ENCODE data around the gene CSNK2A3. TPM values are rescaled to one million over a fixed set of nuclear protein-coding genes. Genes with fewer than 3 reads are reported as not detected.

Gene CSNK2A3
- total RNA-seq, 4 donors from 2014 or later: 0.64 to 1.5 (median 0.68) TPM; not detected in 1

- Histone ChIP-seq H3K4me1 (peaks cover 0 to 6% (median 3%) of the 10 kb centered on the region in 4 donors), H3K4me3 (no peak overlapping the region), H3K36me3 (no peaks in the 10 kb centered on the region), H3K27ac (no peak overlapping the region), H3K9me3 (no peaks in the 10 kb centered on the region), H3K27me3 (no peaks in the 10 kb centered on the region)
- WGBS, 2 donors (ENCODE audit: low coverage in 1 of 2): 51 to 71% methylated on average over 4 of the region's 4 CpGs
- in situ Hi-C loops (cut with MboI; ENCODE audit: low pct_ligation_motif_present in 1 of 4, low pct_unique_long_range_greater_than_20kb in 1 of 4, low sequenced_read_pairs in 3 of 4) (no loop called here), intact Hi-C loops (cut with DNase I; ENCODE audit: low total_unique reads) (no loop called here)
- DNase-seq: no peak
- TF ChIP-seq POLR2A (IDR thresholded peaks at IDR 0.05) (no peak), CTCF (IDR thresholded peaks at IDR 0.05) (no peak), POLR2AphosphoS5 (IDR thresholded peaks at IDR 0.05) (no peak), EP300 (IDR thresholded peaks at IDR 0.05; ENCODE audit: low read depth) (no peak)
Measured at GRCh38 chr11:11318961-11319360, 34.1 kb downstream of the CSNK2A3 start.

- TF ChIP-seq EP300 (IDR thresholded peaks at IDR 0.05; ENCODE audit: low read depth): no peak
- TF ChIP-seq POLR2AphosphoS5 (IDR thresholded peaks at IDR 0.05): no peak
- no peak for TF ChIP-seq POLR2A (IDR thresholded peaks at IDR 0.05)
- no peak for TF ChIP-seq CTCF (IDR thresholded peaks at IDR 0.05)
- WGBS, 2 donors (ENCODE audit: low coverage in 1 of 2): 88 to 90% methylated on average over 4 to 7 of the region's 7 CpGs
- Histone ChIP-seq H3K27me3 (no peaks in the 10 kb centered on the region), H3K36me3 (no peaks in the 10 kb centered on the region), H3K27ac (no peak overlapping the region), H3K4me1 (peaks cover 0 to 11% (median 5%) of the 10 kb centered on the region in 4 donors), H3K4me3 (no peak overlapping the region), H3K9me3 (no peaks in the 10 kb centered on the region)
- in situ Hi-C loops (cut with MboI; ENCODE audit: low pct_ligation_motif_present in 1 of 4, low pct_unique_long_range_greater_than_20kb in 1 of 4, low sequenced_read_pairs in 3 of 4) (no loop called here), intact Hi-C loops (cut with DNase I; ENCODE audit: low total_unique reads) (no loop called here)
- DNase-seq: no peak
Measured at GRCh38 chr11:11318461-11318860, 34.6 kb downstream of the CSNK2A3 start.

GRCh38 chr11:11316651-11317230 lies 36.3 kb downstream of the CSNK2A3 start:
- H3K27me3 ChIP-seq: no peaks in the 10 kb centered on the region
- intact Hi-C loops (cut with DNase I; ENCODE audit: low total_unique reads) (no loop called here), in situ Hi-C loops (cut with MboI; ENCODE audit: low pct_ligation_motif_present in 1 of 4, low pct_unique_long_range_greater_than_20kb in 1 of 4, low sequenced_read_pairs in 3 of 4) (no loop called here)
- H3K4me3 ChIP-seq: no peak overlapping the region
- peaks cover 0 to 12% (median 5%) of the 10 kb centered on the region in 4 donors for H3K4me1 ChIP-seq
- no peaks in the 10 kb centered on the region for H3K9me3 ChIP-seq
- no peaks in the 10 kb centered on the region for H3K36me3 ChIP-seq
- H3K27ac ChIP-seq: no peak overlapping the region
- TF ChIP-seq EP300 (IDR thresholded peaks at IDR 0.05; ENCODE audit: low read depth) (no peak), CTCF (IDR thresholded peaks at IDR 0.05) (no peak), POLR2AphosphoS5 (IDR thresholded peaks at IDR 0.05) (no peak), POLR2A (IDR thresholded peaks at IDR 0.05) (no peak)
- whole genome bisulfite sequencing, 2 donors (ENCODE audit: low coverage in 1 of 2): 93 to 100% methylated on average over 3 of the region's 3 CpGs
- no peak for DNase-seq

GRCh38 chr11:11313902-11314692 lies 39.0 kb downstream of the CSNK2A3 start:
- in situ Hi-C loops (cut with MboI; ENCODE audit: low pct_ligation_motif_present in 1 of 4, low pct_unique_long_range_greater_than_20kb in 1 of 4, low sequenced_read_pairs in 3 of 4): no loop called here
- no peak for TF ChIP-seq CTCF (IDR thresholded peaks at IDR 0.05)
- no peak for TF ChIP-seq POLR2AphosphoS5 (IDR thresholded peaks at IDR 0.05)
- TF ChIP-seq POLR2A (IDR thresholded peaks at IDR 0.05): no peak
- no peak for TF ChIP-seq EP300 (IDR thresholded peaks at IDR 0.05; ENCODE audit: low read depth)
- peaks cover 0 to 12% (median 5%) of the 10 kb centered on the region in 4 donors for H3K4me1 ChIP-seq
- H3K4me3 ChIP-seq: no peak overlapping the region
- H3K36me3 ChIP-seq: no peaks in the 10 kb centered on the region
- no peaks in the 10 kb centered on the region for H3K27me3 ChIP-seq
- DNase-seq: no peak
- intact Hi-C loops (cut with DNase I; ENCODE audit: low total_unique reads): no loop called here
- WGBS, 2 donors (ENCODE audit: low coverage in 1 of 2): 69% methylated on average over 6 of the region's 6 CpGs; no CpG with 5 or more reads in 1 of the 2 donors
- H3K9me3 ChIP-seq: no peaks in the 10 kb centered on the region
- no peak overlapping the region for H3K27ac ChIP-seq

All from transverse colon (tissue), 4 donors.